SK-N-SH (cell line): ENCODE measurements around the gene ZNF724. TPM values are rescaled to one million over a fixed set of nuclear protein-coding genes. Genes with fewer than 3 reads are reported as not detected.

Experiments
- CTCF ChIA-PET: fragments of 300-600, 350-600 bp; formaldehyde crosslinking; extraction: SDS; loops from one replicate; lab custom pipeline; 2021; lab: Yijun Ruan, JAX
- POLR2A ChIA-PET: fragments of 350-600 bp; sonication (Branson Sonifier 250); formaldehyde crosslinking; extraction: SDS; loops from one replicate; lab custom pipeline; 2020; ENCODE audit warnings: antibody characterized with exemption, inconsistent platforms; lab: Yijun Ruan, JAX
- DNase-seq: peaks from one replicate; pipeline ENCODE4 v3.0.0; 2012
- H2AFZ ChIP-seq: fragments of 200-600 bp; sonication (generic); 2 replicates; pipeline ENCODE4 v1.8.1; 2016; ENCODE audit warnings: antibody characterized with exemption, mild to moderate bottlenecking, low read depth
- H3F3A ChIP-seq: fragments of 200-600 bp; sonication (generic); replicated peaks from 2 replicates; pipeline ENCODE3; 2016; ENCODE audit warnings: antibody characterized with exemption, mild to moderate bottlenecking; ENCODE audit not compliant: insufficient read depth
- H3K27ac ChIP-seq, 2 experiments: fragments of 200-500 bp in 1 of 2; fragments of 200-600 bp in 1 of 2; sonication (Bioruptor generic) in 1 of 2; sonication (generic), shearing (Covaris generic) in 1 of 2; 2 replicates each; pipeline versions ENCODE4 v1.5.1 to v1.6.1; 2014 to 2016; ENCODE audit warnings: low read depth in 2 of 2, inconsistent platforms in 1 of 2, low read length in 1 of 2, mild to moderate bottlenecking in 1 of 2, mixed read lengths in 1 of 2
- H3K27me3 ChIP-seq: fragments of 200-600 bp; sonication (generic), shearing (Covaris generic); 2 replicates; pipeline ENCODE4 v1.6.1; 2016; ENCODE audit warnings: mixed run types; ENCODE audit not compliant: insufficient read depth
- H3K36me3 ChIP-seq, 2 experiments: fragments of 200-500 bp in 1 of 2; fragments of 200-600 bp in 1 of 2; sonication (Bioruptor generic) in 1 of 2; sonication (generic) in 1 of 2; replicated peaks in 1 of 2; 2 replicates each; pipeline versions ENCODE3 to v1.5.1; 2014 to 2016; ENCODE audit warnings: low read length in 1 of 2, mild to moderate bottlenecking in 1 of 2; ENCODE audit not compliant: insufficient read depth in 2 of 2, control insufficient read depth in 1 of 2
- H3K4me1 ChIP-seq, 2 experiments: fragments of 200-500 bp in 1 of 2; fragments of 200-600 bp in 1 of 2; sonication (Bioruptor generic) in 1 of 2; sonication (generic), shearing (Covaris generic) in 1 of 2; 2 replicates each; pipeline versions ENCODE4 v1.5.1 to v1.6.1; 2014 to 2016; ENCODE audit warnings: low read depth in 1 of 2, low read length in 1 of 2, mixed run types in 1 of 2; ENCODE audit not compliant: insufficient read depth in 2 of 2, control insufficient read depth in 1 of 2
- H3K4me2 ChIP-seq: fragments of 200-600 bp; sonication (generic), shearing (Covaris generic); 2 replicates; pipeline ENCODE4 v1.6.1; 2017; ENCODE audit warnings: mixed run types
- H3K4me3 ChIP-seq, 2 experiments: fragments of 200-500 bp in 1 of 2; fragments of 200-600 bp in 1 of 2; sonication (Bioruptor generic) in 1 of 2; sonication (generic), shearing (Covaris generic) in 1 of 2; 2 replicates each; pipeline versions ENCODE4 v1.5.1 to v1.8.1; 2014 to 2016; ENCODE audit warnings: low read depth in 2 of 2, inconsistent platforms in 1 of 2, low read length in 1 of 2, mild to moderate bottlenecking in 1 of 2, mixed read lengths in 1 of 2, moderate library complexity in 1 of 2
- H3K79me2 ChIP-seq: fragments of 200-600 bp; sonication (generic); 2 replicates; pipeline ENCODE4 v1.8.1; 2017; ENCODE audit warnings: mild to moderate bottlenecking; ENCODE audit not compliant: insufficient read depth
- H3K9ac ChIP-seq: fragments of 200-600 bp; sonication (generic); 2 replicates; pipeline ENCODE4 v1.6.1; 2017; ENCODE audit warnings: mixed run types
- H3K9me2 ChIP-seq: fragments of 200-600 bp; sonication (generic); 2 replicates; pipeline ENCODE4 v1.6.1; 2017; ENCODE audit warnings: mixed run types
- H3K9me3 ChIP-seq: fragments of 200-600 bp; sonication (generic); 2 replicates; pipeline ENCODE4 v1.6.1; 2017; ENCODE audit warnings: mixed run types, mild to moderate bottlenecking, moderate library complexity
- H4K20me1 ChIP-seq: fragments of 200-600 bp; sonication (generic); 2 replicates; pipeline ENCODE4 v1.6.1; 2017; ENCODE audit warnings: mild to moderate bottlenecking, mixed run types; ENCODE audit not compliant: insufficient read depth
- EP300 ChIP-seq, 2 experiments: IDR thresholded peaks; 2 replicates each; pipeline versions ENCODE4 v1.4.0 to v1.6.1; 2012; ENCODE audit warnings: borderline replicate concordance in 1 of 2, low read depth in 1 of 2, low read length in 1 of 2
- FOXM1 ChIP-seq: IDR thresholded peaks from 2 replicates; pipeline ENCODE4 v1.4.0; 2012; ENCODE audit warnings: low read depth, mild to moderate bottlenecking
- GATA2 ChIP-seq: sonication (generic); formaldehyde crosslinking; IDR thresholded peaks from 2 replicates; pipeline ENCODE4 v1.5.0; 2020; ENCODE audit warnings: mild to moderate bottlenecking, missing genetic modification reagents
- JUND ChIP-seq: IDR thresholded peaks from 2 replicates; pipeline ENCODE4 v1.4.0; 2012
- MAX ChIP-seq: IDR thresholded peaks from 2 replicates; pipeline ENCODE4 v1.4.0; 2012; ENCODE audit warnings: low read depth
- PBX3 ChIP-seq: IDR thresholded peaks from 2 replicates; pipeline ENCODE4; 2012
- RAD21 ChIP-seq: IDR thresholded peaks from 2 replicates; pipeline ENCODE4 v1.6.1; 2012; ENCODE audit warnings: mild to moderate bottlenecking, low read length
- REST ChIP-seq: IDR thresholded peaks from 2 replicates; pipeline ENCODE4 v1.6.1; 2012; ENCODE audit warnings: mild to moderate bottlenecking, low read depth, low read length, moderate library complexity
- RFX5 ChIP-seq: IDR thresholded peaks from 2 replicates; pipeline ENCODE4 v1.6.1; 2012; ENCODE audit warnings: mild to moderate bottlenecking, improper control_type of control experiment, low read length
- RXRA ChIP-seq: IDR thresholded peaks from 2 replicates; pipeline ENCODE4 v1.4.0; 2012; ENCODE audit warnings: low read depth, mild to moderate bottlenecking, borderline replicate concordance
- TEAD4 ChIP-seq: IDR thresholded peaks from 2 replicates; pipeline ENCODE4 v1.4.0; 2012; ENCODE audit warnings: mild to moderate bottlenecking, borderline replicate concordance; ENCODE audit not compliant: insufficient read depth
- USF1 ChIP-seq: IDR thresholded peaks from 2 replicates; pipeline ENCODE4 v1.4.0; 2012; ENCODE audit warnings: low read depth, borderline replicate concordance
- USF2 ChIP-seq: fragments of 150-350 bp; IDR thresholded peaks from 2 replicates; pipeline ENCODE4 v1.6.1; 2017; ENCODE audit warnings: antibody characterized with exemption, low read length, low read depth, borderline replicate concordance
- WGBS: methylation state at CpG from one replicate; pipeline ENCODE4 v1.1.6; 2017; ENCODE audit warnings: low lambda C conversion rate; 5-methylcytosine and 5-hydroxymethylcytosine counted together
- polyA plus RNA-seq, 3 experiments: library from polyadenylated mRNA; depleted of rRNA; stranded (reverse); fragments of >200 nt; gene quantifications; 2 replicates each; pipeline ENCODE4 v1.2.3, GENCODE V29; 2012

ZNF724 gene
- polyA plus RNA-seq, 1 of the 3 experiments (the other 2 are of a cell fraction): 0.56 TPM

- no peak for TF ChIP-seq REST
- no peak for TF ChIP-seq GATA2
Observed at GRCh38 chr19:23261496-23262020, 11.4 kb upstream of the ZNF724 start (continued).

GRCh38 chr19:23260956-23261355 is 10.8 kb upstream of the ZNF724 start:
- Histone ChIP-seq H3K9ac (no peak overlapping the region), H3K4me2 (no peak overlapping the region), H2AFZ (no peak overlapping the region)
- TF ChIP-seq JUND (no peak), USF2 (no peak), RFX5 (no peak), RXRA (no peak), USF1 (no peak), PBX3 (no peak), EP300 (IDR thresholded peaks at IDR 0.05; ENCODE audit: borderline replicate concordance in 1 of 2, low read depth in 1 of 2, low read length in 1 of 2) (no peak), FOXM1 (no peak), TEAD4 (no peak), RAD21 (no peak), MAX (no peak)
- TF ChIP-seq, all 33 proteins: peak for 0
- Histone ChIP-seq H3K4me1 (no peaks in the 10 kb centered on the region), H3K27me3 (no peaks in the 10 kb centered on the region), H3K9me2 (no peaks in the 10 kb centered on the region), H3K9me3 (no peaks in the 10 kb centered on the region), H4K20me1 (no peaks in the 10 kb centered on the region), H3K27ac (no peak overlapping the region), H3F3A (no peaks in the 10 kb centered on the region), H3K79me2 (no peaks in the 10 kb centered on the region), H3K36me3 (peaks cover 10 to 26% of the 10 kb centered on the region in 2 experiments), H3K4me3 (no peak overlapping the region)
- no peak for DNase-seq
- ChIA-PET CTCF (no interaction called here), POLR2A (no interaction called here)
- WGBS: 78% methylated on average over 4 of the region's 5 CpGs
